A673 (cell line): ENCODE data around the gene TCF15.

Source experiments
- CTCF ChIP-seq: fragments of 300-800, 200-600 bp; sonication (generic); conservative IDR thresholded peaks from 2 replicates; pipeline ENCODE4 v1.5.1; 2017; ENCODE audit warnings: low read depth, mild to moderate bottlenecking, antibody characterized with exemption, low read length, moderate library complexity, mixed read lengths
- EZH2 ChIP-seq: fragments of 200-600 bp; sonication (generic); IDR thresholded peaks from 2 replicates; pipeline ENCODE4 v1.6.1; 2017; ENCODE audit warnings: borderline replicate concordance, low read depth, mild to moderate bottlenecking, mixed read lengths, antibody characterized with exemption, low read length; ENCODE audit not compliant: poor library complexity, severe bottlenecking

GRCh38 chr20:598133-598850, 11.8 kb downstream of the TCF15 start:
- TF ChIP-seq CTCF = no peak
- no peak for TF ChIP-seq EZH2
